NCI-H2081 (cell line): ENCODE results near the gene FOLR3.
"Not testable (repeated sequence)": the region's sequence is repeated elsewhere in the genome, so short reads cannot be mapped to it uniquely, and the experiment has no call there.

Experiments
- DNase-seq, 2 experiments: peaks; one replicate each; lab custom pipeline; 2025; lab: John Stamatoyannopoulos, UW

The FOLR3 gene

DNA sequence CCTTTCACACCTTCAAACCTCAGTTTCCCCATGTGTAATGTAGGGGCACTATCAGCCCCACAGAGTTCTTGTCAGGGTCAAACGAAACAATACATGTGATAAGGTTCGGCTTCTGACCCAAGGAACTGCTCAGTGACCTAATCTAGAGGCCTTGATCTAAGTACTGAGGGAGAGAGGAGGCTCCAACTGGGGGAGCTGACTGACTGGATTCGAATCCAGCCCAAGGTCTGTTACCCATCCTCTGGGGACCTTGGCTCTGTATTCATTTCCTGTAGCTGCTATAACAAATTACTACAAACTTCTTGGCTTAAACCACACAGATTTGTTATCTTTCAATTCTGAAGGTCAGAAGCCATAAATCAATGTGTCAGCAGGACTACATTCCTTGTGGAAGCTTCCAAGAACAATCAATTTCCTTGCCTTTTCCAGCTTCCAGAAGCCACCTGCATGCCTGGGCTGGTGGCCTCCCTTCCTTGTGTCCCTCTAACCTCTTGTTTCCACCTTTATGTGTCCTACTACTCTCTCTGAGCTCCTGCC lies 12.3 kb upstream of the FOLR3 start:
- no peak for DNase-seq

DNA sequence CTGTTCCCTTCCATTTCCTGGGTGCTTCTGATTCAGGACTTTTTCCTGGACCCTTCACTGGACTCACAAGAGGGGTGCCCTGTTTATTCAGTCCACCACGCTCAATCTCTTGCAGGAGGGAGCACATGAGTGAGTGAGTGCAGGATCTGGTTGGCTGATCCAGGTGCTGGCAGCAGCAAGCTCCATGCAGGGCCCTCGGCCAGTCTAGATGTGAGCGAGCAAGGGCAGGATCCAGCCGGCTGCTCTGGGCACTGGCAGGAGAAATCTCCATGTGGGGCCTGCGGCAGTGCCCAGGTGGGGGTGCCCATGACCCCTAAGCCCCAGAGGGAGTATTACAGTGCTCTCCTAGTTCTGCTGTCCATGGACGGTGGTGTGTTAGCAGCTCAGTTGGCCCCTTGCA lies 11.5 kb upstream of the FOLR3 start:
- no peak for DNase-seq

DNA sequence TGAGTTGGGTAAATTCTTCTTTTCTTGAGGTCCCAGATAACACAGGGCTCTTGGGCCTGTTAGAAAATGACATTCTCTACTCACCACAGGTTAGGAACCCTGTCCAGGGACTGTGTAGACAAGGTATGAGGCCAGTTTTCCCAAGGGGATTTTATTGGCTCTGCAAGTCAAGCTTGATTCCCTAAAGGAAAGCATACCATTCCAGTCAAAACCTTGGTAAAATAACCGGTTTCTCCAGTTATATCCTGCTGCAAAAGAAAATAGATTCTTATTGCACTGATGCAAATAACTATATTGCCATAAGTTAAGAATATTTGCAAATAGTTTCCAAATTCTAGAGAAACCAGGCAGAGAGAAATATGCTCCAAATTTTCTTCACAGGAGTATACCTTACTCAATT lies 9.6 kb upstream of the FOLR3 start:
- no peak for DNase-seq

DNA sequence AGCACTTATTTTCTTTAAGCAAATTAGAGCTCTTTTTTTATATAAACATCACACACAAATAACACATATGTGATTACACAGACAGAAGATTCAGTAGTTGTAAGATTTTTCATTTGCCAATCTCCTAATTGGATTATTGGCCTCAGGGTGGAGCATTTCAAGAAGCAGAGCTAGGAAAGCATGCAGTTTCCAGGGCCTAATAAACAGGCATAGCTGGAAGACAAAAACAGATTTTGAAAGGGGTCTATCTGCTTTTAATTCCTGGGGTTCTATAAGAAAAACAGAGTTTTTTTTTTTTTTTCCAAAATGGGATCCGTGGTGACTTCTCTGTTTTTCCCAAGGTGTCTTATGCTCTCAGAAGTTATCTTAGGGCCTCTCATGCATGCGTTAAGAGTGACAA lies 7.6 kb upstream of the FOLR3 start:
- DNase-seq: no peak

DNA sequence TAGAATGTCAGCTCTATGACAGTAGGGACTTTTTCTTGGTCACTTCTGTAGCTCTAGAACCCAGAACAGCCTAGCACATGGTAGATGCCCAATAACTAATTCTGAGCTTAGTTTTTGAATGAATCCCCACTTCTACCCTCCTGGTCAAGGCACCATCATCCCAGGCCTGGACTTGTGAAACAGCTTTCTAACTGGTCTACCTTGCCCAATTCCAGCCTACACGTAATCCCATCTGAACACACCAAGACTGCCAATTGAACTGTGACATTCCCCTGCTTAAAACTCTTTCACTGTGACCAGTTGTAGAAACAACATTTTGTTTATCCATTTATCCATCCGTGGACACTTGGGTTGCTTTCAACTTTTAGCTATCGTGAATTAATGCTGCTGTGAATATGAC lies 6.1 kb upstream of the FOLR3 start:
- no peak for DNase-seq

DNA sequence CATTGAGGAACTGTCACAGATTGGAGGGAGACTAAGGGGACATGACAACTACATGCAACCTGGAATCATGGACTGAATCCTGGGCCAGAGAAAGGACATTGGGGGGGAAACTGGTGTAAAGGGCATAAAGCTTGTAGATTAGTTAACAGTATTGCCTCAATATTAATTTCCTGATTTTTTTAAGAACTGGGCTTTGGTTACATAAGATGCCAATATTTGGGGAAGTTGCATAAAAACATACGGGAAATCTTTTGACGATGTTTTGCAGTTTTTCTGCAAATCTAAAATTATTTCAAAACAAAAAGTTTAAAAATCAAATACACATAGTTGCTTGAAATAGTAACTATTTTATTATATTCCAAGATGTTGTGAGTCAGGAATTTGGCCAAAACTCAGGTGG lies 2.9 kb upstream of the FOLR3 start:
- DNase-seq: no peak

DNA sequence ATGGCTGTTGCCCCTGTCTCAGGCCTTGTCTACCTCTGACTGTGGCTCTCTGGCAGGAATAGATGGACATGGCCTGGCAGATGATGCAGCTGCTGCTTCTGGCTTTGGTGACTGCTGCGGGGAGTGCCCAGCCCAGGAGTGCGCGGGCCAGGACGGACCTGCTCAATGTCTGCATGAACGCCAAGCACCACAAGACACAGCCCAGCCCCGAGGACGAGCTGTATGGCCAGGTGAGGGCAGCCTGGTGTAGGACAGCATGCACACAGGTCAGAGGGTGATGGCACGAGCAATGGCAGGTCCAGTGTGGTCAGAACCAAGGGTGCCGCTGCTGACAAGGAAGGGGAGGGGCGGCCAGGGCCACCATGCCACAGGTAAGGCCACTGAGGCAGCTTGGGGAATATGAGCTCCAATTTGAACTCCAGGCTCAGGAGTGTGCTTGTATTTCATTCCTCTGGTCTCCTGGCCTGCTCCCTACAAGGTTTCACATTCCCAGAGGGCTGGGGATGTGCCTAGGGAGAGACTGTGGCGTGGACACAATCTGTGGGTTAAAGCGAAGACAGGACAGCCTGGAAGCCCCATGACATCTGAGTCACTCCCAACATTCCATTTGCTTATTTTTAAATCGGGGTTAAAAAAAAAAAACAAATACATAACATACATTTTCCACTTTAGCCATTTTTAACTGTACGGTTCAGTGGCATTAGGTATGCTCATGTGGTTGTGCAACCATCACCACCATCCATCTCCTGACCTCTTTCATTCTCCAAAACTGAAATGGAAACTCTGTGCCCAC lies 562 bp downstream of the FOLR3 start:
- DNase-seq: no peak

DNA sequence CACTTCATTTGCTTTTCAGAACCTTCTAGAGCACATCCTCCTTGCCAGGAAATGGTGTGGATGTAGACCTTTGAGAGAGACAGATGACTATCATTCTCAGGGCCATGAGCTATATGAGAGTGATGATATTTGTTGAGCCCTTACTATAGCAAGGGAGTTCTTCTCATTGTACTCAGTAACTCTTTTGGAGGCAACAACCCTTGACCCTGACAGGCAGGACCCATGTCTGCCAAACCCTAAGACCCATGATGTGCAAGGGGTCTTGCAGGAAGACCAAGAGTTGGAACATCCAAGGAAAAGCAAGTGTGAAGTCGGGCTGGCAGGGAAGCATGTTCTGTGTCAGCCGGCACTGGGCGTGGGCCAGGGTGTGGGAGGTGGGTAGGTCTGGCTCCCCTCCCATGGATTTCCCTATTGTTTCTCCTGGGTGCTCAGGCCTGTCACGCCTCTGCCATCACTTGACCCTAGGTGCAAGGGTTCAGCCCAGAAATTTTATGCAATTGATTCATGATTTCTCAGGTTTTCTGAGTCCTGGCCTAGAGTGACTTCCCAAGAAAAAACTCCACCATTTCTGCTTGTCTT lies 1.2 kb downstream of the FOLR3 start:
- DNase-seq: no peak

DNA sequence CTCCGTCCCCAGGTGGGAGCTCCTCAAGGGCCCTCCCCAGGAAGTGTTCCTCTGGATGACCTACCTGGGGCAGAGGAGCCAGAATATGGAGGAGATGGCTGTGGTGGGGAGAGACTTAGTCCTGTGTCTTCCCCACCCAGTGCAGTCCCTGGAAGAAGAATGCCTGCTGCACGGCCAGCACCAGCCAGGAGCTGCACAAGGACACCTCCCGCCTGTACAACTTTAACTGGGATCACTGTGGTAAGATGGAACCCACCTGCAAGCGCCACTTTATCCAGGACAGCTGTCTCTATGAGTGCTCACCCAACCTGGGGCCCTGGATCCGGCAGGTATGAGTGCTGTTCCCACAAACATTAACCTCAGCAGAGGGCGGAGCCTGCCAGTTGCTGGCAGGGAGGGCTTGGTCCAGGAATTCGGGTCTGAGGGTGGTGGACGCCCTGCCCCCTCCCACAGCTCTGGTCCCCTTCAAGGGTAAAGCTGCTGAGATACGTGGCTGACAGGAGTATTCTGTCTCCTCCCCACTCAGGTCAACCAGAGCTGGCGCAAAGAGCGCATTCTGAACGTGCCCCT lies 3.4 kb downstream of the FOLR3 start:
- DNase-seq: no peak

DNA sequence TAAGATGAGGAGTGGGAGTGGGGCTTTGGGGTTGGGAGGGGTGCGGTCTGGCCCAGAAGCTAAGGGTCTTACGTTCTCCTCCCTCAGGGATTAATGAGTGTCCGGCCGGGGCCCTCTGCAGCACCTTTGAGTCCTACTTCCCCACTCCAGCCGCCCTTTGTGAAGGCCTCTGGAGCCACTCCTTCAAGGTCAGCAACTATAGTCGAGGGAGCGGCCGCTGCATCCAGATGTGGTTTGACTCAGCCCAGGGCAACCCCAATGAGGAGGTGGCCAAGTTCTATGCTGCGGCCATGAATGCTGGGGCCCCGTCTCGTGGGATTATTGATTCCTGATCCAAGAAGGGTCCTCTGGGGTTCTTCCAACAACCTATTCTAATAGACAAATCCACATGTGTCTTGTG lies 4.0 kb downstream of the FOLR3 start:
- DNase-seq: no peak

DNA sequence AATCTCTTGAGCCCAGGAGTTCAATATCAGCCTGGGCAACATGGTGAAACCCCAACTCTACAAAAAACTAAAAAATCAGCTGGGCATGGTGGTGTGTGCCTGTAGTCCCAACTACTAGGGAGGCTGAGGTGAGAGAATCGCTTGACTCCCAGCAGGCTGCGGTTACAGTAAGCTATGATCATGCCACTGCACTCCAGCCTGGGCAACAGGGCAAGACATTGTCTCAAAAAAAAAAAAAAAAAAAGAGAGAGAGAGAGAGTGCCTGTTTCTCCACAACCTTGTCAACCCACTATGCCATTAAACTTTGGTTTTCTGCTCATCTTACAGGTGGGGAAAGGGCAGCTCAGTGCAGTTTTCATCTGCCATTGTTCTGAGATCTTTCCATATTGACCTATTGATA lies 5.1 kb downstream of the FOLR3 start:
- DNase-seq: no peak

DNA sequence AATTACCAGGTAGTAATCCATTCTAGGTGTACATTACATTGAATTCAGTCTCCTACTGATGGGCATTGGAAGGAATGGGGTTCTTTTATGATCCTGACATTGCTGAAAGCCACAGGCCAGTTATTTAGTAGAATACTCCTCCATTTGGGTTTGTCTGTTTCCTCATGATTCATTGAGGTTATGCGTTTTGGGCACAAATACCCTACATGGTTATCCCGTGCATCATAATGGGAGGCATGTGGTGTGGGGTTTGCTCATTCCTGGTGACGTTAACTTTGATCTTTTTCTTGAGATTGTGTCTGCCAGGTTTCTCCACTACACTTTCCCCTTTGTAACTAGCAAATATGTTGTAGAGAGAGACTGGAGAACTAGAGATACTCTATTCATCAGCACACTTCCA lies 5.5 kb downstream of the FOLR3 start:
- no peak for DNase-seq

DNA sequence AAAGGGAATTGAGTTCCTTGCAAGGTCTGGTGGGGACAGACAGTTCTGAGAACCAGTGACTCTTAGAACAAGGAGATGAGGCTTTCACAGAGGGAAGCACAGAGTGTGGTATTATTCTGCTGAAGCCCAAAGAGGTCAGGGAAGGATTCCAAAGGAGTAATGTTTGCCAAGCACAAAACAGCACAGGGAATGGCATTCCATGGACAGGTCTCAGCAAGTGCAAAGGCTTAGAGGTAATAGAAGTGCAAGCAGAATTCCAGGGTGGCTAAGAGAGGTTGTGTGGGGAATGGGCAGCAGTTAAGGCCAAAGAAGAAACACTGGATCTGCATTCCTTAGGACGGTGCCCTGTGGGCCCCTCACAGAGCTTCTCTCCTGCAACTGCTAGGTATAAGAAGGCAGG lies 6.6 kb downstream of the FOLR3 start:
- DNase-seq: not testable (repeated sequence)

DNA sequence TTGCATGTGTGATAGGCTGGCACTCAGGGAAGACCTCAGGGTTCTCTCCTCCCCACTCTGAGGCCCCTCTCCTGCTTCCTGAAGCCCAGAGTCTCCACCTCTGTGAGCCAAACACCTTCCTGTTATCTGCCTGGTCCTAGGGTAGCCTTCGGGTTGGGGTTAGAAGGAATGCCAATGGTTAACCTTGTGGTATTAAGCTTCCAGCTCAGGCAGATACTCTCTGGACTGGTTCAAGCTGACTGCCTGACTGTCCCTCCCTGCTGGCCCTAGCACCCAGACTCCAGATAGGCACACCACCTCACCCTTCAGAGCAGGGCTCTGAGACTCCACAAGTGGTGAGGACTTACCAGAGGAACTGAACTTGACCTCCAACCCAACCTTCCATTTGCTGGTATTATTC lies 7.0 kb downstream of the FOLR3 start:
- not testable (repeated sequence) for DNase-seq

DNA sequence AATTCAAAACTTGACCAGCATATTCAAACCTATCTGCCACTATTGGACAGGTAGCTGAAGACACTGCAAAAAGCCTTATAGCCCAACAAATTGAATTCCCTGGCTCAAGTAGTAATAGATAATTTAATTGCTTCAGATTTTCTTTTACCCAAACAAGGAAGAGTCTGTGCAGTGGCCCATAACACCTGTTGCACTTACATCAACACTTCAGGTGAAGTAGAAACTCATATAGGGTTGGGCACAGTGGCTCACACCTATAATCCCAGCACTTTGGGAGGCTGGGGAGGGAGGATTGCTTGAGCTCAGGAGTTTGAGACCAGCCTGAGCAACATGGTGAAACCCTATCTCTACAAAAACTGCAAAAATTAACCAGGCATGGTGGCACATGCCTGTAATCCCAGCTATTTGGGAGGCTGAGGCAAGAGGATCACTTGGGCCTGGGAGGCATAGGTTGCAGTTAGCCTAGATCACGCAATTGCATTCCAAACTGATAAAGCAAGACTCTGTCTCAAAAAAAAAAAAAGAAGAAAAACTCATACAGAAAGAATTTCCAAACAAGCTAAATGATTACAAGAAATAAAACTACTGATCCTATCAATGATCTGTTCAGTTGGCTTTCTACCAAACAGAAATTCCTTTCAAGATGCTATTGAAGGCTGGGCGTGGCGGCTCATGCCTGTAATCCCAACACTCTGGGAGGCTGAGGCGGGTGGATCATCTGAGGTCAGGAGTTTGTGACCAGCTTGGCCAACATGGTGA lies 9.5 kb downstream of the FOLR3 start:
- no peak for DNase-seq

DNA sequence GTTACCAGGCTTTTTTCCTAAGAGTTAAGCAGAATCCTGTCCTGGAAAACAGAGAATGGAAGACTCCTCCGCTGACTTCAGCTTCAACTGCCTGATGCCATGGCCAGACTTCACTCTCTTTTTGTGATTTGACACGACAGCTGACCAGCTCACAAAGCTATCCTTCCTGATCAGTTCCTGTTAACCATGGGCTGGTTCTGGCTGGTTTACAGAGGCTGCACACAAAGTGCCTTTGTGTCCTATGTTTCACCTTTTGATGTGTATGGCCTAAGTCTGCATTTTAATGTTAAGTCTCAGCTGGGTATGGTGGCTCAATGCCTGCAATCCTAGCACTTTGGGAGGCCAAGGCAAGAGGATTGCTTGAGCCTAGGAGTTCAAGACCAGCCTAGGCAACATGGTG lies 11.1 kb downstream of the FOLR3 start:
- DNase-seq: no peak

DNA sequence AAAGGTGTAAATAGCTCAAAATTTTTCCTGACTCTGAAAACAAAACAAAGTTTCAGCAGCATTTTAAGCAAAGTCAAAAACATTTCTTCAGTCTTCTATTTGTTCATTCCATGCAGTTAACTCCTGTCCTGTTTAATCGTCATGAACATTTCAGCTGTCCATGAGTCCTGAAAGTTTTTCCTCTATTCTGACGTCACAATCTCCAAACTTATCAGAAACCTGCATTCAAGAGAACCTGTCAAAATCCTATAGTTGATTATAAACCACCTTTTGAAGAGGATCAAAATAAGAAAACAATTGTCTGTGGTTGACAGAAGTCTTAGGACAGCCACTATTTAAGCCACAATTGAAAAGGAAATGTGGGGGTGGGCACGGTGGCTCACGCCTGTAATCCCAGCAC lies 15.4 kb downstream of the FOLR3 start:
- no peak for DNase-seq

DNA sequence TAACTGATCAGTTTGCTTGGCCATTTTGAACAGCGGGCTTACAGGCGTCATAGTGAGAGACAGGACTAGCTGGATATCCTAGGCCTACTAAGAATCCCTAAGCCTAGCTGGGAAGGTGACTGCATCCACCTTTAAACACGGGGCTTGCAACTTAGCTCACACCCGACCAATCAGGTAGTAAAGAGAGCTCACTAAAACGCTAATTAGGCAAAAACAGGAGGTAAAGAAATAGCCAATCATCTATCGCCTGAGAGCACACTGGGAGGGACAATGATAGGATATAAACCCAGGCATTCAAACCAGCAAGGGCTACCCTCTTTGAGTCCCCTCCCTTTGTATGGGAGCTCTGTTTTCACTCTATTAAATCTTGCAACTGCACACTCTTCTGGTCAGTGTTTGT lies 18.3 kb downstream of the FOLR3 start:
- not testable (repeated sequence) for DNase-seq

DNA sequence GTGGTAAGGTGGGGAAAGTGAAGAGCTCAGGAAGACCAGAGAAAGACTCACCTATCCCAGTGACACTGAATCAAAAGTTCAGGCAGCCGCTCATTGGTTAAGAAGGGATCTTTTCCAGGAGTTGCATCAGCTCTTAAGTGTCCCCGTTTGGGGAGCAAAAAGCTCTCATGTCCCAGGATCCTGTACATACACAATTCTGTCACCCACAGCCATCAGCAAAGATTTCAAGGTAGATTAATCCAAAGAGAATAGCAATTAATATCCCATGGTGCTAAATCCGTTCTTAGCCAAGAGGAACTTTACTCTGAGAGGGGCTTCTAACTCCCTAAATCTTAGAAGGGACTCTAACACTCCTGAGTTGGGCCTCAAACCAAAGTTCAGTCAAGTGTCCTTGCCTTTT lies 19.3 kb downstream of the FOLR3 start:
- DNase-seq: no peak

DNA sequence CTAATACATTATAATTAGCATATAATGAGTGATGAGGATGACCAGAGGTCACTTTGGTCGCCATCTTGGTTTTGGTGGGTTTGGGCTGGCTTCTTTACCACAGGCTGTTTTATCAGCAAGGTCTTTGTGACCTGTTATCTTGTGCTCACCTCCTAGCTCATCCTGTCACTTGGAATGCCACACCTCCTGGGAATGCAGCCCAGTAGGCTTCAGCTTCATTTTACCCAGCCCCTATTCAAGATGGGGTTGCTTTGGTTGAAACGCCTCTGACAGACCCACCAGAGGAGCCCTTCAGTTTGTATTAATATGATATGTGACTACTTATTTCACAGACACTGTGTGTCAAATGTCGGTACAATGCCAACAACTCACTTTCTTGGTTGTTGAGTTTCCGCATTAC lies 20.2 kb downstream of the FOLR3 start:
- no peak for DNase-seq

DNA sequence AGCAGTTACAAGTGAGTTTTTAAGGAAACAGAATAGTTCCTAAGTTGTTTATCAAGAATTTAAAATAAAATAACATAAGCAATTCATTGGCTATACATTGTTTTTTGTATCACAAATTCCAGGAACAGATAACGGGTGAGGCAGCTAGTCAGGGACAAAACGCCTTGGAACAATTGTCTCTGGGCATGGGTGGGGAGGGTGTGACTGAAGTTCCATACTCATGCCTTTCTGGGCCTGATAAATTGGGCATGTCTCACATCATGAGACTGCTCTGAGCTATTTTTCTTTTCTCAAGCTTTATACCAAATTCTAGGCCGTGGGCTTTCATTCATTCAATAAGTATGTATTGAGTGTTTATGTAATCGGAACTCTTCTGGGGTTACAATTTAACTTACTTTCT lies 21.6 kb downstream of the FOLR3 start:
- no peak for DNase-seq

DNA sequence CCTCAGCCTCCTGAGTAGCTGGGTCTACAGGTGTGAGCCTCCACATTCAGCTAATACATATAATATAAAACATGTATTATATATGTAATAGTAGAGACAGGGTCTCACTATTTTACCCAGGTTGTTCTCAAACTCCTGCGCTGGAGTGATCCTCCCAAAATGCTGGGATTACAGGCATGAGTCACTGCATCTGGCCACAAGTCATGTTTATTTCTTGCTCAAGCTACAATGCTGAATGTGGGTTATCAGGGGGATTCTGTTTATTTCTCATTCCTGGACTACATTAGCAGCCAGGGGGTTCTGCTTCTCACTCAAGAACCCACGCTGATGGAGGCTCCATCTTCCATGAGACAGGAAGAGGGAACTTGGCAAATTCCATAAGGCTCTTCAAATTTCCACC lies 24.8 kb downstream of the FOLR3 start:
- DNase-seq: no peak
